Transverse colon (tissue), 4 donors: Measurements from ENCODE around the gene KLF14. TPM values are rescaled to one million over a fixed set of nuclear protein-coding genes. Genes with fewer than 3 reads are reported as not detected.
"Not testable (repeated sequence)": the region's sequence is repeated elsewhere in the genome, so short reads cannot be mapped to it uniquely, and the experiment has no call there.

Source experiments
- DNase-seq: peaks from one replicate; pipeline ENCODE4 v3.0.0-alpha.2; 2019
- H3K27ac ChIP-seq, 4 donors: fragments of 200-600 bp; sonication (generic); 2 replicates each; pipeline ENCODE4 v1.5.1; 2016 to 2018; ENCODE audit warnings: inconsistent platforms in 4 of 4
- H3K27me3 ChIP-seq: fragments of 200-600 bp; sonication (generic); 2 replicates; pipeline ENCODE4 v1.5.1; 2017; ENCODE audit warnings: inconsistent platforms
- H3K36me3 ChIP-seq, 4 donors: fragments of 200-600 bp; sonication (generic); 2 replicates each; pipeline ENCODE4 v1.5.1; 2017 to 2019; ENCODE audit warnings: inconsistent platforms in 4 of 4
- H3K4me1 ChIP-seq, 4 donors: fragments of 200-600 bp; sonication (generic); 2 replicates each; pipeline ENCODE4 v1.5.1; 2017 to 2020; ENCODE audit warnings: inconsistent platforms in 4 of 4
- H3K4me3 ChIP-seq, 4 donors: fragments of 200-600 bp; sonication (generic); 1 replicate in 1 of 4; 2 replicates in 3 of 4; pipeline versions ENCODE4 v1.5.1 to v1.6.1; 2017 to 2019; ENCODE audit warnings: inconsistent platforms in 4 of 4
- H3K9me3 ChIP-seq, 2 donors: fragments of 200-600 bp; sonication (generic); 2 replicates each; pipeline ENCODE4 v1.5.1; 2017 to 2019; ENCODE audit warnings: inconsistent platforms in 2 of 2
- CTCF ChIP-seq, 5 experiments: fragments of 200-600 bp in 3 of 5; fragments of 450-650 bp in 2 of 5; sonication (generic) in 3 of 5; IDR thresholded peaks; 1 replicate in 2 of 5; 2 replicates in 3 of 5; pipeline ENCODE4 v1.5.1; 2016 to 2017; ENCODE audit warnings: antibody characterized with exemption in 5 of 5, inconsistent platforms in 3 of 5, mild to moderate bottlenecking in 2 of 5, moderate library complexity in 1 of 5
- EP300 ChIP-seq: sonication (generic); formaldehyde crosslinking; IDR thresholded peaks from one replicate; pipeline ENCODE4 v1.6.1; 2017; ENCODE audit warnings: antibody characterized with exemption, low read depth
- POLR2A ChIP-seq: fragments of 450-650 bp; IDR thresholded peaks from one replicate; pipeline ENCODE4 v1.6.1; 2016; ENCODE audit warnings: antibody characterized with exemption, mild to moderate bottlenecking, moderate library complexity
- POLR2AphosphoS5 ChIP-seq, 3 donors: sonication (generic); formaldehyde crosslinking; IDR thresholded peaks; one replicate each; pipeline ENCODE4 v1.6.1; 2016; ENCODE audit warnings: antibody characterized with exemption in 3 of 3
- WGBS, 2 donors: methylation state at CpG; one replicate each; pipeline ENCODE4 v1.1.5; 2018; ENCODE audit warnings: low coverage in 1 of 2; 5-methylcytosine and 5-hydroxymethylcytosine counted together
- in situ Hi-C, 4 donors: fragments of 200-750 bp; cut with MboI; loops; one replicate each; pipeline versions ENCODE4 v1.15.0 to v1.15.1; 2017; ENCODE audit warnings: low sequenced_read_pairs in 3 of 4, low pct_ligation_motif_present in 1 of 4, low pct_unique_long_range_greater_than_20kb in 1 of 4
- intact Hi-C: fragments of 100-400 bp; cut with DNase I; formaldehyde crosslinking; loops from one replicate; pipeline ENCODE4 v1.15.1; 2023; ENCODE audit warnings: low total_unique reads
- total RNA-seq, 4 donors: library from RNA; depleted of rRNA; stranded (reverse); fragments of >200 nt; gene quantifications; one replicate each; pipeline ENCODE4 v1.1.0, GENCODE V29; 2016

Gene KLF14
- total RNA-seq, 4 donors from 2014 or later = 3.0 TPM; not detected in 3

DNA sequence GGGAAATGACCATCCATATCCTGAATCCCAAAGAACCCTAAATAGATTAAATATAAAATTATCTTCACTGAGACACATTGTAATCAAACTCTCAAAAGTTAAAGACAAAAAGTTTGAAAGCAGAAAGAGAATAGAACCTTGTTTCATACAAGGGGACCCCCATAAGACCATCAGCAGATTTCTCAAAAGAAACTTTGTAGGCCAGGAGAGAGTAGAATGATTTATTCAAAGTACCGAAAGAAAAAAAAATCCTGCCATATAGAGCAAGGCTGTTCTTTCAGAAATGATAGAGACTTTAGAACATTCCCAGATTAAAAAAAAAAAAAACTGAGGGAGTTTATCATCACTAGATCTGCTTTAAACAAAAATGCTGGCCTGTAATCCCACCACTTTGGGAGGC is 34.8 kb upstream of the KLF14 start:
- intact Hi-C loops = no loop called here
- Histone ChIP-seq H3K27me3 (no peaks in the 10 kb centered on the region), H3K4me3 (no peak overlapping the region), H3K9me3 (peaks cover 13 to 18% of the 10 kb centered on the region in 2 donors), H3K4me1 (no peaks in the 10 kb centered on the region), H3K36me3 (no peaks in the 10 kb centered on the region), H3K27ac (no peak overlapping the region)
- in situ Hi-C loops = loop anchor here in 2 of 4 donors (25.0 kb wide), 1 partner anchor 707 kb away; the partner anchor contains the start of genes KLHDC10 (in 2 of the 2) and ZC3HC1 (in 2 of the 2)
- no peak for TF ChIP-seq POLR2A
- no peak for TF ChIP-seq POLR2AphosphoS5 (IDR thresholded peaks at IDR 0.05)
- no peak for TF ChIP-seq CTCF (IDR thresholded peaks at IDR 0.05)
- TF ChIP-seq EP300 = no peak
- DNase-seq = no peak
- WGBS, 2 donors = 100% methylated on average over 1 of the region's 1 CpG

DNA sequence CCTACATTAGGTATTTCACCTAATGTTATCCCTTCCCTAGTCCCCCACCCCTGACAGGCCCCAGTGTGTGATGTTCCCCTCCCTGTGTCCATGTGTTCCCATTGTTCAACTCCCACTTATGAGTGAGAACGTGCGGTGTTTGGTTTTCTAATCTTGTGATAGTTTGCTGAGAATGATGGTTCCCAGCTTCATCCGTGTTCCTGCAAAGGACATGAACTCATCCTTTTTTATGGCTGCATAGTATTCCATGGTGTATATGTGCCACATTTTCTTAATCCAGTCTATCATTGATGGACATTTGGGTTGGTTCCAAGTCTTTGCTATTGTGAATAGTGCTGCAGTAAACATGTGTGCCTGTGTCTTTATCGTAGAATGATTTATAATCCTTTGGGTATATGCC is 30.6 kb upstream of the KLF14 start:
- intact Hi-C loops, H3K36me3 ChIP-seq, H3K27ac ChIP-seq, DNase-seq, H3K4me1 ChIP-seq, H3K4me3 ChIP-seq, H3K27me3 ChIP-seq: not testable (repeated sequence)
- 78 to 97% methylated on average over 4 of the region's 4 CpGs for WGBS, 2 donors
- in situ Hi-C loops = loop anchor here in 2 of 4 donors (25.0 kb wide), 1 partner anchor 702 kb away; the partner anchor contains the start of genes KLHDC10 (in 2 of the 2) and ZC3HC1 (in 2 of the 2)
- peaks cover 10 to 12% of the 10 kb centered on the region in 2 donors for H3K9me3 ChIP-seq

GRCh38 chr7:130758429-130759056 is 24.5 kb upstream of the KLF14 start:
- in situ Hi-C loops = loop anchor here (10.0 to 25.0 kb wide), 3 partner anchors 684 to 696 kb away; partner anchors contain the start of genes KLHDC10 (in 3 of the 4) and ZC3HC1 (in 2 of the 4)
- no peaks in the 10 kb centered on the region for H3K36me3 ChIP-seq
- H3K4me1 ChIP-seq = no peaks in the 10 kb centered on the region
- 0 to 1% methylated on average over 2 of the region's 2 CpGs for WGBS, 2 donors
- DNase-seq = no peak
- intact Hi-C loops = loop anchor here (10.0 kb wide), 1 partner anchor 674 kb away; no protein-coding TSS in a partner anchor
- no peak overlapping the region for H3K4me3 ChIP-seq
- TF ChIP-seq CTCF (IDR thresholded peaks at IDR 0.05) (peak; percentile 52 to 80 (median 71)), EP300 (no peak), POLR2AphosphoS5 (IDR thresholded peaks at IDR 0.05) (no peak)
- H3K27ac ChIP-seq = no peak overlapping the region
- no peaks in the 10 kb centered on the region for H3K9me3 ChIP-seq
- no peaks in the 10 kb centered on the region for H3K27me3 ChIP-seq

DNA sequence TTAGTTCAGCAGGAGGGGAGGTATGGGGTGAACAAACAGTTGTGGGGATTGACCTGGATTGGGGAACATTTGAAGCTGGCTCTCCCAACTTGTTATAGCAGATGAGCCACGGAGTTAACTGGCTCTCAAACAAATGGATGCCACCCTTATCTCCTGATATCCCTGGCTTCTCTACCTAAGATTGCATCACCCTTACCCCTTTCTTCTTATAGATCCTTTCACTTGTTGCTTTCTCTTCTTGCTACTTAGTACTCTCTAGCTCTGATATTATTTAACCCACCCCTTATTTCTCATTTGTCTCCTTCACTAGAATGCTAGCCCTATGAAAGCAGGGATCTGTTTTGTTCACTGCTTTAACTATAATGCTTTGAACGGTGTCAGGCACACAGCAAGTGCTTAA is 22.3 kb upstream of the KLF14 start:
- H3K27me3 ChIP-seq = no peaks in the 10 kb centered on the region
- TF ChIP-seq CTCF (IDR thresholded peaks at IDR 0.05) (no peak), POLR2AphosphoS5 (IDR thresholded peaks at IDR 0.05) (no peak), POLR2A (no peak), EP300 (no peak)
- no peak for DNase-seq
- no peaks in the 10 kb centered on the region for H3K36me3 ChIP-seq
- 69 to 88% methylated on average over 1 to 2 of the region's 2 CpGs for WGBS, 2 donors
- no peak overlapping the region for H3K4me3 ChIP-seq
- H3K9me3 ChIP-seq = no peaks in the 10 kb centered on the region
- in situ Hi-C loops = loop anchor here (10.0 to 25.0 kb wide), 3 partner anchors 682 to 694 kb away; partner anchors contain the start of genes KLHDC10 (in 3 of the 4) and ZC3HC1 (in 2 of the 4)
- H3K27ac ChIP-seq = no peak overlapping the region
- intact Hi-C loops = loop anchor here (10.0 kb wide), 1 partner anchor 672 kb away; no protein-coding TSS in a partner anchor
- H3K4me1 ChIP-seq = no peaks in the 10 kb centered on the region
